Superior temporal gyrus (tissue), 1 donor: ENCODE results near the gene HAP1.
A peak's percentile ranks its signal among the peaks of the same experiment; 100 is the strongest.
"Not testable (repeated sequence)": the region's sequence is repeated elsewhere in the genome, so short reads cannot be mapped to it uniquely, and the experiment has no call there.

Experiments used
- DNase-seq: peaks from one replicate; pipeline ENCODE4 v3.0.0-alpha.2; 2016; ENCODE audit errors: extremely low spot score

The HAP1 gene

DNA sequence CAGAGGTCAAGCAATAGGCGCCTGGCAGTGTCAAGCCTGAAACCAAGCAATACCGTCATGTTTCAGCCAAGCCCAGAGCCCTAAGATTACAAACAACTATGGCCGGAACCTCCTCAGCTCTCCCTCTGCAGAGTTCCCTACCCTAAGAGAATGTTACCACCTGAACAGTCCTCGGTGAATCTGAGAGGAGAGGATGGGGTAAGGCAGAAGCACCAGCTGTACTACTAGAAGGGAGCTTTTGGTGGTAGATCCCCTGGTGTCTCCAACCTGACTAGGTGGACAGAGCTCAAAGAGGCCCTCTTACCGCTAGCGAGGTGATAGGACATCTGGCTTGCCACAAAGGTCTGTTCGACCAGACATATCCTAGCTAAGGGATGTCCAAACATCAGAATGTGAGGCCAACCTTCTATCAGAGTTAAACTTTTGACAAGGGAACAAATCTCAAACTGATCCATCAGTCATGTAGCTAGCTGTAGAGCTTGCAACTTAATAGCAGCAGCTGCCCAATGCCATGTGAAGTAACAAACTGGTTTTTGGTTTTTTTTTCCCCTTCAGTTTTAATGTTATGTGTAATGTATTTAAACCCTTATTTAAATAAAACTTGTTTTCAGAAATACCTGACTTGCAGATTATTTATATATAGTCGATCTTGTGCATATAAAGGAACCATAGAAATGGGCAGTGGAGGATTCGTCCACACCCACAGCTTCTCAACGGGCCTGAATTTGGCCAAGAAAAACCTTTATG, 43.2 kb downstream of the HAP1 start:
- DNase-seq: no peak

DNA sequence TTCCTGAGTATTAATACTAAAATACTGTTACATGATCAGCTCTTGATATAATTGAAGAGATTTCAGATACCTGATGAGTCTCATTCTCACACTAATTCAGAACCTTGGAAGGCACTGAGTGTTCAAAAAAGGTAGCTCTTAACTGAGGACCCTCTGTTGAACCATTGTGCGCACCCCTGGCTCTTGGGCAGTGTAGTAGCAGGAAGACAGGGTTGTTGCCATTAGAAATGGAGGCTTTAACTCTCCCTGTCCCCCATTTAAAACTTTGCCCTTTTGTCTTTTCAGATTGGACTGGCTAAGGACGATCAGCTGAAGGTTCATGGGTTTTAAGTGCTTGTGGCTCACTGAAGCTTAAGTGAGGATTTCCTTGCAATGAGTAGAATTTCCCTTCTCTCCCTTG, 43.9 kb downstream of the HAP1 start:
- DNase-seq: no peak

DNA sequence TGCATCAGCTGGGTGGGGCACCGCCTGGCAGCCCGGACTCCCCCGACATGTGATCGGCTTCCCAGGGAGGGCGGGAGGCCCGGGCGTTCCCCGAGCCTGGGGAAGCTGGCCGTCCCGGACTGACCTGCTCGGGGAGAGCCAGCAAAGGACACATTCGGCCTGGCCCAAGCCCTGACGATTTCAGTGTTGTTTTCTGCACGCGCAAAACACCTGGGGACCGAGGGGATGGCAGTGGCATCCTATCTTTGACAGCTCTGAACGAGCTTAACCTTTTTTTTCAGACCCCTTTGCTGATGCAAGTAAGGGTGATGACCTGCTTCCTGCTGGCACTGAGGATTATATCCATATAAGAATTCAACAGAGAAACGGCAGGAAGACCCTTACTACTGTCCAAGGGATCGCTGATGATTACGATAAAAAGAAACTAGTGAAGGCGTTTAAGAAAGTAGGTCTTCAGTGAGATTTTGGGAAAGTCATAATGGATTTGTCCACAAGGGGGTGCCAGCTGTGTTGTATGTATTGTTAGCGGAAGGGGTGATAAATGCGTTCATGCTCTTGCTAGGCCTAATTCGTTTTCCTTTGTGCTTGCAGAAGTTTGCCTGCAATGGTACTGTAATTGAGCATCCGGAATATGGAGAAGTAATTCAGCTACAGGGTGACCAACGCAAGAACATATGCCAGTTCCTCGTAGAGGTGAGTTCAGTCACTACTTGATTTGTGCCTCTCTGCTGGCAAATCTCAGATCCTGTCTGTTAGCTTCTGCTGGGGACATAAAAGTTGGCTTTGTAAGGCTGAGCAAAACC, 44.7 kb downstream of the HAP1 start:
- DNase-seq: peak; percentile 44

DNA sequence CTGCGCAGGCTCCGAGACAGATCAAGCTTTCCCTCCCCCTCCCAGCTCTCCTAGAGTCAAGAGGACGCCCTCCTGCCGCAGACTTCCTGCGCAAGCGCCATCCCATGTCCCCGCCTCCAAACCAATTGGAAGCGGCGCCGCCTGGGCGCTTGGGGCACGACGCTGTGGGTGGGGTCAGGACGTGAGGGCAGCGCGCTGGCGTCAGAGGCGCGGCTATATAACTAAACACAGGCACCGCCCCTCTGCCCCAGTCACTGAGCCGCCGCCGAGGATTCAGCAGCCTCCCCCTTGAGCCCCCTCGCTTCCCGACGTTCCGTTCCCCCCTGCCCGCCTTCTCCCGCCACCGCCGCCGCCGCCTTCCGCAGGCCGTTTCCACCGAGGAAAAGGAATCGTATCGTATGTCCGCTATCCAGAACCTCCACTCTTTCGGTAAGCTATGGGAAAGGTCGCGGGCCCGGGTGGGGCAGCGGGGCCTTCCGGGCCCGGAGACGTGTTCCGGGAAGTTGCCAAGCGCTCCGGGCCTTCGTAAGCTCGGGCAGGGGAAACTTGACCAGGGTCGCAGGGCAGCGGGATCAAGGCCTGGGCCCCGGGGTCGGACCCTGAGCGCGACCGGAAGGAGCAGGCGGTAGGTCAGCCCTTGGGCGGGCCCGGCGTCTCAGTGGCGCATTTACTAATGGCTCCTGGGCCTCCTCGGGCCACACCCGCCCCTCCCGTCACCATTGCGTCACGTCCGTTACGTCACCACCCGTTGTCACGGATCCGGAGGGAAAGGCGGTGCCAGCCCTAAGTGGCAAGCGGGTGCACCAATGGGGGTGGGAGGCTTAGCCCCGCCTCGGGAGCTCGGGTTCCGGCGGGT, 45.6 kb downstream of the HAP1 start, which contains the start of gene EIF1:
Gene EIF1 (plus strand): TSS at position 245 of the 856 bp plus-strand sequence. CDS start 154 bp downstream, at position 399.
- DNase-seq: peak; percentile 100

DNA sequence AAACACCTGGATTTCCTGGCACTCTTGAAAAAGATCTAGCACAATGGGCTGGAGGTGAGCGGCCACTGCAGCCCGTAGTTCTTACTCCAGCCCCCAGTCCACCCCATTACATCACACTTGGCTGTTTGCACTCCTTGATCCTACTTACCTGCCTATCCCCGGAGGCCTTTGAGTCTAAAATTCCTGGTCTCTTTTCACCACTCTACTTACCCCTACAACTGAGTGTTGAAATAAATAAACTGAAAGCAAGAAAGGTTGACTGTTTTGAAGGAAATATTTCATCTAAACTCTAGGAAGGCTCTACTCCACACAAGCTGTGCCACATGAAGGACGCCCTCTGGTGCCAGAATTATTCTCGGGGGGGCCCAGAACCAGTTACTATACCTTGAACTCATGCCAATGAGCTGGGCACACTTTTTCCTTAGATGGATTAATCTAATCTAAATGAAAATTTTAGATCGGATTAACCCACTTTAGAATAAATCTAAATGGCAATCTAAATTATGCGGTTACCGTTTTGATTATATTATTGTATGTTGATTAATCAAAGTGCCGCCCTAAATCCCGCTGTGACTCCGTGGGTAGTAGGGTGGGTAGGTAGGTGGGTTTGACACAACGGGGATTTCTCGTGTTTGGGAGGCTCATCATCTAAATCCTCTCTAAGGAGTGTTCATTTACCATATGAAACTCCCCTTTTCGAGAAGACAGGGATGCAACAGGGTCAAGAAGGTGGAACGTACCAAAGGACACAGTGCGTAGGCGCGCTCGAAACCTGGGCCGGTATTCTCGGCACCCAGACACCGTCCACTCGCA, 46.4 kb downstream of the HAP1 start:
- DNase-seq: no peak

DNA sequence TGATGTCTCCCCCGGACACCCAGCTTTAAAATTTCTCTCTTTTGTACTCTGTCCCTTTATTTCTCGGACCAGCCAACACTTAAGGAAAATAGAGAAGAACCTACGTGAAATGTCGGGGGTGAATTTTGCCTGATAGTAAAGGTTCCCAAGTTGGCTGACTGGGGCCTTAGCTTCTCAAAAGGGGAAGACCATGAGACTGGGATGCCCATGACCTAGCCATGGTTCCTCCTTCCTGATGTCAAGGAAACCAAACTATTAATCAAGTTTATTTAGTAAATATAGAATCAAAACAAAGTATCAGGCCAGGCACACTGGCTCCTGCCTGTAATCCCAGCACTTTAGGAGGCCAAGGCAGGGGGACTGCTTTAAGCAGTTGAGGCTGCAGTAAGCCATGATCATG, 48.2 kb downstream of the HAP1 start:
- no peak for DNase-seq

DNA sequence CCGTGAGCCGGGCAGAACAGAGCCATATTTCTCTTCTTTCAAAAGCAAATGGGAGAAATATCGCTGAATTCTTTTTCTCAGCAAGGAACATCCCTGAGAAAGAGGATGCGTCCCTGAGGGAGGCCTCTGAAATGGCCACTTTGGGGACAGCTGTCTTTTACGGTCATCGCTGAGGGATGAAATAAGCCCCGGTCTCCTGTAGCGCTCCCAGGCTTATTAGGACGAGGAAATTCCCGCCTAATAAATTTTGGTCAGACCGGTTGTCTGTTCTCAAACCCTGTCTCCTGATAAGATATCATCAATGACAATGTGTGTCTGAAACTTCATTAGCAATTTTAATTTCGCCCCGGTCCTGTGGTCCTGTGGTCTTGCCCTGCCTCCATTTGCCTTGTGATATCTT, 48.7 kb downstream of the HAP1 start:
- not testable (repeated sequence) for DNase-seq

DNA sequence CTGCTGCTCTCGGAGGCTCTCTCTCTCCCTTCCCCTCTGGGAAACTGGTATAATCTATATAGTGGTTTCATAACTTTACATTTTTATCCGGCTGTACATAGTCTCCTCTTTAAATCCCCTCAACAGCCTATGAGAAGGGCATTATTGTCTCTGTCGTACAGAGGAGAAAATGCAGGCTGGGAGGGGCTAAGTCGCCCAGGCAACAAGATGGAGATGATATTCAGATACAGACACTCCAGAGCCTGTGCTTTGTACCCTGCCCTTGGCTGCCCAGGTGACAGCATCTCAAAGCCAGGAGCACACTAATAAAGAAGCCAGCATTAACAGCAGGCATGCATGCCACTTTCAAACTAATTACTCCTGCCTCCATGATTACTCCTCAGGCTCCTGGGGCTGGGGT, 50.4 kb downstream of the HAP1 start:
- DNase-seq: no peak

DNA sequence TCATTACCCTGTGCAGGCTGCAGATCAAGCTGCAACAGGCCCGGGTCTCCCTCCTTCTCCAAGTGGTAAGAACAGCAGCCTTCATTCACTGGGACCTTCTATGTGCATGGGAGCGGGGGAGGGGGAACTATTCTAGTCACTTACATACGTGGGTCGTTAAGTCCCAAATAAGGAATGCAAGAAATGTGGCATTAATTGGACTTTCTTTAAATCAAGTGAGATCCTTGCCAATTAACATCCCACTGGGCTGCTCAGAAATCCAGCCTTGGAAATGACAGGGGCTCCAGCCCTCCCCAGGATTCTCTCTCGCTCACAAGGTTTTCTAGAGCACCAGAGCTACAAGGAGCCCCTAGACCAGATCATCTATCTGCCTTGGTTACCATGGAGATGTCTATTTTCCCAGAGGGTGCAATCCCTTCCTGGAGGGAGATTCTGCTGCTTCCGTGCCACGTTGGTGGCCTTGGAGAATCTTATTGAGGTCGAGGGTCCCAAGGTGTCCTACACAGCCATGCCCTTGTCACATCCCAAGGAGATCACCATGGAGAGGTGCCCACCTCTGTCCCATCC, 50.9 kb downstream of the HAP1 start:
- DNase-seq: no peak

DNA sequence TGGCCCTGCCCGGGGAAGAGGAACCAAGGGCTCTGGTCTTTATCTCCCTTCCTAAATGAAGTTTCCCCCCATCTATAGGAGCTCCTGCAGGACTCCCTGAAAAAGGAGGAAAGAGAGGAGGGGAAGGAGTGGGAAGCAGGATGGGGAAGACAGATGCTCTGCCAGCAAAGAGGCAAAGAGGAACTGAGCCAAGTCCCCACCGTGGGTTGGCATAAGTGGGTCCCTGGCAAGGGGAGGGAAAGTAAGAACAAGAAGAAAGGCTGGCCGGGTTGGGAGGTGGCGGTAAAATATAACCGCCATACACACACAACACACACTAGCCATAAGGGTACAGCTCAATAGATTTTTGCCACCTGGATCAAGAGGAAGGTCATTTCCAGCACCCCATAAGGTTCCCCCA, 51.8 kb downstream of the HAP1 start:
- no peak for DNase-seq

DNA sequence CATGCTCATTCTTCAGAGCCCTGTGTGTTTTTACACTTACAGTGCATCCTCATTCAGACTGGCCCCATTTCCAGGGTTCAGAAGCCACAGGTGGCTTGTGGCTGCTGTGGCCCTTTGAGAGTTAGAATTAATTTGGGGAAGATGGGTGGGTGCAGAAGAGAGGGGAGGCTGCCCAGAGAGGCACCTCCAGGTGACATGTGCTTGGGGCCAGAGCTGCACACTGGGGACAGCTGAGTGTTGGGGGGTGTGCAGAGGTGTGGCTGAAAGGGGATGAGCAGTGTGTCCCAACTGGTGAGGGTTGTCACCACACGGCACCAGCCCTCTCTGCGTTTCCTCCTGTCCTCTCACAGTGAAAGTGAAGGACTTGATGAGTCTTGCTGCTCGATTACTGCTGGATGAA, 52.7 kb downstream of the HAP1 start:
- no peak for DNase-seq

DNA sequence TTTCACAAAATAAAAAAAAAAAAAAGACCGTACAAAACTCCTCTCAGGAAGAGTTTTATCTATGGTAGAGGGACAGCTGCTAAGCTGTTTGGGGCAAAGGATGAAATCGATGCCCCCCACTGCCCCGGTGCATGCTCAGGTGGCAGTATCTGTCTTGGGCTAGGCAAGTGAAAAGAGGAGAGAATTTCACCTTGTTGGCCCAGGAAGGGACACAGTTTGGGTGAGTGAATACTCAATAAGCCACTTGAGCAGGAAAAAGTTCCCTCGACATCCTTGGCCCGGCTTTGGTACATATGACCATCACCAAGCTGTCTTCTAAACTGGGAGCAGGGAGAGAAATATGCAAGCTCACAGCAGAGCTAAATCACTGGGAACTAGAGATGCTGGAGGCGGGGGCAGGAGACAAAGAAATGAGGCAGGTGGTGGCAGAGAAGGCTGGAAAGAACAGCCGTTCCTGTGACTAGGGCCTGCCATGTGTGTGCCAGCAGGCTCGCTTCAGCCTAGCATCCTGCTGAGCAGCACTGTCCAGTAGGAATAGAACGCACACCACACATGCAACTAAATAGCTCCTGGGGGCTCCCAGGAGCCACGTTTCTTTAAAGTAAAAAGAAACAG, 53.9 kb downstream of the HAP1 start:
- peak; percentile 48 for DNase-seq

DNA sequence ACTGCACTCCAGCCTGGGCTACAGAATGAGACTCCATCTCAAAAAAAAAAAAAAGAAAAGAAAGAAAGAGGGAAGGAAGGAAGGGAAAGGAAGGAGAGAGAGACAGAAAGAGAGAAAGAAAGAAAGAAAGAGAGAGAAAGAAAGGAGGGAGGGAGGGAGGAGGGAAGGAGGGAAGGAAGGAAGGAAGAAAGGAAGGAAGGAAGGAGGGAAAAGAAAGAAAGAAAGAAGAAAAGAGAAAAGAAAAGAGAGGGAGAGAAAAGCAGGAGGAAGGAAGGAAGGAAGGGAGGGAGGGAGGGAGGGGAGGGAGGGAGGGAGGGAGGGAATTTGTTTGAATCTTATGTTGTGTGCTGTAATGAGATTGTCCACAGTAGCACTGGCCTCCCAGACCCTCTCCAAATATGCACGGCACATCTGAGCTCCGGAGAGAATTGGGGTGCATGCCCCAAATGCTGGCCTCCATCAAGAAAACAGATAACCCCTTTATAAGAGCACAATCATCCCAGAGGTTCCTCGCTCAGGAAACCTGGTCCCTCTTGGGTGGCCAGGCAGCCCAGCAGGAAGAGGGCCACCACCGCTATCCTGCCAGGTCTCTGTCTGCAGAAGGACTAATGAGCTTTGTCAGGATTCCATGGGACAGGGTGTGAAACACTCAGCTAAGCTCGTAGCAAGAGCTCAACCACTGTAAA, 54.6 kb downstream of the HAP1 start:
- DNase-seq: no peak

DNA sequence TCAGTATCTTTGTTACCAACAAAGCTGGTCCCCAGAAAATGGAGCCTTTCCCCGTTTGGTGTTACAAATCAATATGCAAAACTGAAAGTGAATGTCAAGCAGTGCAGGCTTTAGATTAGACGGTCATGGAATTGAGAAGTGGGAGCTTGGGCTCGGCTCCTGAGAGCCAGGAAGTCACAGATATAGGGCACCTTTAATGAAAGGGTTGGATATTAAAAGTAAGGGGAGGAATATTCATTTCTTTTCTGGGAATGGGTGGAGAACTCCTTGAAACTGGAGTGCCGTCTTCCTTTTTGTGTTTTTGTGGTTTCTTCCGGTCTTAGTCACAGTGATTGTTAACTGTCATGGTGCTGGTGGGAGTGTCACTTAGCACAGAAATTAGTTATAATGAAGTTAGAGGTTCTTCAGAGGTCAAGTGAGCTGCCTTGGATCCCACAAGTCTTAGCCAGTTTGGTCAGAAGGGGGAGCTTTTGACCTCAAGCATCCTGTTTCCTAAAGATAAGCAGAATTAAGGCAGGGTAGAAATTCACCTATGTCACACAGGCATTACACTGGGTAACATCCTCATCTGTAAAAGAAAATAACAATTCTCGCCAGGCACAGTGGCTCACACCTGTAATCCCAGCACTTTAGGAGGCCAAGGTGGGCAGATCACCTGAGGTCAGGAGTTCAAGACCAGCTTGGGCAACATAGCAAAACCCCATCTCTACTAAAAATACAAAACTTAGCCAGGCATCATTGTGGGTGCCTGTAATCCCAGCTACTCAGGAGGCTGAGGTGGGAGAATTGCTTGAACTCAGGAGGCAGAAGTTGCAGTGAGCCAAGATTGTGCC, 55.3 kb downstream of the HAP1 start:
- DNase-seq: no peak

DNA sequence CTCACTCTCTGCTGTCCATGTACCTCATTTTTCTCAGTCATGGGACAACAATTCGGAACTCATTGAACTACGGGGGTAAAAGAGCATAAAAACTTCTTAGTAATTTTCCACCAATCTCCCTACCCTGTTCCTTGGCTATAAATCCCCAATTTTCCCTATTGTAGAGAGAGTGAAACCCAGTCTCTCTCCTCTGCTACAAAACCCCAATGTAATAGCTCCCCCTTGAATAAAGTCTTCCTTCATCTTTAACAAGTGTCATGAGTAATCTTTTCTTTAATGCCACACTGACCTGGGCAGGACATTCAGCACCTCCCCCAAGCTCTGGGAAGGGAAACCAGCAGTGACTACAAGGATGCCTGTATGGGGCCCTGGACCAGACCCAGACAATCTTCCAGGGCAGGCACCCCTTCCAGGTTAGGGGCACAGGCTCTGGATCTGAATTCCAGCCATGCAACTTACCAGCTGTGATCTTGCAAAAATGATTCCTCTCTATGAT, 56.0 kb downstream of the HAP1 start:
- no peak for DNase-seq

DNA sequence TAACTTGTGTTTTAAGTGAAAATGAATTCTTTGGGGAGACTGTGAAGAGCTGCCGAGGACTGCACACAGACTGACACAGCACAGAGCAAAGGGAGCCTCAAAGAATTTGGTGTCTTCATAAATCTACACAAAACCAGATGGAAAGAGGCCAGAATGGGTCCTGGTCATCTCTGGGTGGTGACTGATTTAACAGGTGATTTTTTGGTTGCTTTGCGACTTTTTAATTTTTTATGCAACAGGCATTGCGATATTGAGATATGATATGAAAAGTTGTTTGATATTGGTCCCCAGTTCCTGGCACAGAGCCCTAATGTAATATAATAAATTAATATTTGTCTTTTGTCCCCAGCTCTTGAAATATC, 58.4 kb downstream of the HAP1 start:
- no peak for DNase-seq

DNA sequence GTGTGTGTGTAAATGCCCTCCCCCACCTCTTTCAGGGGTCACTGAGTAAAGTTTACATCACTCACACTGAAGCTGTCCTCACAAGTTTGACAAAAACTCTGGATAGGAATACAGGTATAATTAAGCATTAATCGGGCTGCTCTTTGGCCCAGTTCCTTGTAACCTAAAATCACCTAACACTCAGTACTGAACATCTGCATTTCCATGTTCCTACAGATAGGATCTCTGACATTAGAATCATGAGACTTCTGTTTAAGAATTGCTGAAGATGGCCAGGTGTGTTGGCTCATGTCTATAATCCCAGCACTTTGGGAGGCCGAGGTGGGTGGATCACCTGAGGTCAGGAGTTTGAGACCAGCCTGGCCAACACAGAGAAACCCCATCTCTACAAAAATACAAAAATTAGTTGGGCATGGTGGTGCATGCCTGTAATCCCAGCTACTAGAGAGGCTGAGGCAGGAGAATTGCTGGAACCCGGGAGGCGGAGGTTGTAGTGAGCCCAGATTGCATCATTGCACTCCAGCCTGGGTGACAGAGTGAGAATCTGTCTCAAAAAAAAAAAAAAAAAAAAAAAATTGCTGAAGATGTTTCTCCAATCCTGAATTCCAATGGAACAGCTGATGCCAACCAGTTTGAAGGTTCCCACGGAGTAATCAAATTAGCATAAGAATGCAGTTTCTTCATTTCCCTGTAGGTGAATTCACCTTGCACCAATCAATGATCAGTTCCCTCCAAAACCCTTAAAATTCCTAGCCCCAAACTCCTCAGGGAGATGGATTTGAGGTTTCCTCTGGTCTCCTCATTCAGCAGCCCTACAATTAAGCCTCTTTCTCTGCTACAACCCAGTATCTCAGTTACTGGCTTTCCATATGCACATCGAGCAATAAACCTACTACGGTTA, 59.0 kb downstream of the HAP1 start:
- DNase-seq: not testable (repeated sequence)
